HCT116 (cell line): ENCODE results near the gene PTPRF. TPM values are rescaled to one million over a fixed set of nuclear protein-coding genes. Genes with fewer than 3 reads are reported as not detected.

Experiments
- ATAC-seq: fragments of 200-7000 bp; cut with Tn5 transposase; 2 replicates; pipeline ENCODE4 v1.9.1; 2020; ENCODE audit warnings: mild to moderate bottlenecking, moderate library complexity
- BruUV-seq: library from RNA; stranded (reverse); fragments of 400-500 nt; replicated peaks from 2 replicates; lab custom pipeline; 2021; lab: Mats Ljungman, UMichigan
- CTCF ChIA-PET: fragments of 300-600 bp; sonication (Branson Sonifier 250); formaldehyde crosslinking; loops from one replicate; lab custom pipeline; 2021; ENCODE audit warnings: antibody characterized with exemption; lab: Charles Lee
- POLR2A ChIA-PET: fragments of 300-600, 350-600 bp; sonication (Branson Sonifier 250); formaldehyde crosslinking; loops from one replicate; lab custom pipeline; 2021; ENCODE audit warnings: antibody characterized with exemption; lab: Charles Lee
- RAD21 ChIA-PET, 2 experiments: fragments of 300-600 bp; sonication (Branson Sonifier 250); formaldehyde crosslinking; loops; one replicate each; lab custom pipeline; 2023; ENCODE audit warnings: low total read pairs in 2 of 2; ENCODE audit not compliant: uncharacterized antibody in 2 of 2, unreplicated experiment in 2 of 2, low non-redundant PET in 1 of 2; lab: Charles Lee
- DNase-seq: peaks from one replicate; pipeline ENCODE4 v3.0.0-alpha.2; 2010; ENCODE audit warnings: low read depth, low spot score
- H2AFZ ChIP-seq: fragments of 200-600 bp; shearing (Covaris generic), sonication (generic); 2 replicates; pipeline ENCODE4 v1.6.1; 2017; ENCODE audit warnings: low read depth, mixed run types, mixed read lengths, antibody characterized with exemption, low read length; ENCODE audit not compliant: poor library complexity, severe bottlenecking
- H3K27ac ChIP-seq: 2 replicates; pipeline ENCODE4 v1.5.1; 2012; ENCODE audit warnings: low read depth, low read length
- H3K27me3 ChIP-seq: fragments of 200-600 bp; sonication (generic); 2 replicates; pipeline ENCODE4 v1.6.1; 2016; ENCODE audit warnings: mixed run types, low read length, mixed read lengths; ENCODE audit not compliant: insufficient read depth
- H3K36me3 ChIP-seq, 2 experiments: fragments of 200-500 bp in 1 of 2; fragments of 200-600 bp in 1 of 2; sonication (Bioruptor generic) in 1 of 2; sonication (generic) in 1 of 2; 2 replicates each; pipeline versions ENCODE4 v1.5.1 to v1.6.1; 2014 to 2016; ENCODE audit warnings: low read length in 2 of 2, inconsistent platforms in 1 of 2, mixed read lengths in 1 of 2, mixed run types in 1 of 2; ENCODE audit not compliant: insufficient read depth in 2 of 2, control insufficient read depth in 1 of 2
- H3K4me1 ChIP-seq, 2 experiments: fragments of 200-600 bp in 1 of 2; sonication (generic) in 1 of 2; 2 replicates each; pipeline versions ENCODE4 v1.5.1 to v1.6.1; 2012 to 2017; ENCODE audit warnings: low read length in 2 of 2, inconsistent platforms in 1 of 2, mild to moderate bottlenecking in 1 of 2, mixed read lengths in 1 of 2, mixed run types in 1 of 2, moderate library complexity in 1 of 2; ENCODE audit not compliant: insufficient read depth in 2 of 2, control insufficient read depth in 1 of 2
- H3K4me2 ChIP-seq: fragments of 200-600 bp; sonication (generic); 2 replicates; pipeline ENCODE4 v1.6.1; 2017; ENCODE audit warnings: mixed run types, low read length, mixed read lengths
- H3K4me3 ChIP-seq, 2 experiments: fragments of 200-600 bp in 1 of 2; sonication (generic) in 1 of 2; replicated peaks in 1 of 2; 2 replicates each; pipeline ENCODE4 v1.5.1; 2011 to 2016; ENCODE audit warnings: low read length in 2 of 2, control low read depth in 1 of 2, low read depth in 1 of 2, mild to moderate bottlenecking in 1 of 2, mixed read lengths in 1 of 2, mixed run types in 1 of 2
- H3K79me2 ChIP-seq: fragments of 200-600 bp; sonication (generic); 2 replicates; pipeline ENCODE4 v1.6.1; 2017; ENCODE audit warnings: mild to moderate bottlenecking, mixed run types, low read length, moderate library complexity, mixed read lengths; ENCODE audit not compliant: insufficient read depth
- H3K9ac ChIP-seq: fragments of 200-600 bp; sonication (generic); 2 replicates; pipeline ENCODE4 v1.6.1; 2016; ENCODE audit warnings: low read length, mixed read lengths
- H3K9me2 ChIP-seq: fragments of 200-600 bp; sonication (generic), shearing (Covaris generic); 2 replicates; pipeline ENCODE4 v1.6.1; 2017; ENCODE audit warnings: mixed run types, mild to moderate bottlenecking, moderate library complexity; ENCODE audit not compliant: insufficient read depth
- H3K9me3 ChIP-seq, 2 experiments: fragments of 200-500 bp in 1 of 2; fragments of 200-600 bp in 1 of 2; sonication (Bioruptor generic) in 1 of 2; sonication (generic) in 1 of 2; 2 replicates each; pipeline ENCODE4 v1.6.1; 2014 to 2017; ENCODE audit warnings: low read length in 2 of 2, mixed read lengths in 2 of 2, inconsistent platforms in 1 of 2, low read depth in 1 of 2, mild to moderate bottlenecking in 1 of 2, mixed run types in 1 of 2, moderate library complexity in 1 of 2; ENCODE audit not compliant: control insufficient read depth in 1 of 2, insufficient read depth in 1 of 2
- H4K20me1 ChIP-seq: fragments of 200-600 bp; sonication (generic), shearing (Covaris generic); 2 replicates; pipeline ENCODE4 v1.6.1; 2017; ENCODE audit warnings: mixed run types, mild to moderate bottlenecking, moderate library complexity; ENCODE audit not compliant: insufficient read depth
- CBX3 ChIP-seq: IDR thresholded peaks from 2 replicates; pipeline ENCODE4 v1.6.1; 2012; ENCODE audit warnings: low read depth
- EZH2 ChIP-seq: fragments of 200-600 bp; sonication (generic); IDR thresholded peaks from 2 replicates; pipeline ENCODE4 v1.6.1; 2017; ENCODE audit warnings: antibody characterized with exemption, mixed run types
- POLR2AphosphoS5 ChIP-seq: IDR thresholded peaks from 2 replicates; pipeline ENCODE4 v1.6.1; 2011; ENCODE audit warnings: mild to moderate bottlenecking, low read depth, low read length, moderate library complexity
- RAD21 ChIP-seq: IDR thresholded peaks from 2 replicates; pipeline ENCODE4 v1.6.1; 2012; ENCODE audit warnings: low read depth, mild to moderate bottlenecking
- SIN3A ChIP-seq: IDR thresholded peaks from 2 replicates; pipeline ENCODE4 v1.6.1; 2012; ENCODE audit warnings: low read depth
- SRF ChIP-seq: IDR thresholded peaks from 2 replicates; pipeline ENCODE4 v1.6.1; 2012; ENCODE audit warnings: low read depth
- ZNF274 ChIP-seq: fragments of 200-500 bp; sonication (Bioruptor generic); IDR thresholded peaks from 2 replicates; pipeline ENCODE4 v1.6.1; 2014; ENCODE audit warnings: mild to moderate bottlenecking, low read depth, low read length, inconsistent platforms
- intact Hi-C: fragments of 100-400 bp; cut with micrococcal nuclease; formaldehyde crosslinking; loops from 2 replicates; pipeline ENCODE4 v1.10.0; 2022
- total RNA-seq: library from RNA; stranded (reverse); gene quantifications from one replicate; pipeline ENCODE4 v1.2.1, GENCODE V29; 2021; ENCODE audit not compliant: unreplicated experiment
- TF ChIP-seq, protein P1 (sequence below), 3 experiments: fragments of 200-600 bp in 1 of 3; sonication (generic) in 1 of 3; IDR thresholded peaks in 2 of 3; conservative IDR thresholded peaks in 1 of 3; 2 replicates each; pipeline ENCODE4 v1.5.1; 2012 to 2017; ENCODE audit warnings: low read depth in 2 of 3, low read length in 2 of 3, antibody characterized with exemption in 1 of 3, borderline replicate concordance in 1 of 3, control low read depth in 1 of 3, mild to moderate bottlenecking in 1 of 3, mixed read lengths in 1 of 3, mixed run types in 1 of 3, moderate library complexity in 1 of 3; ENCODE audit not compliant: insufficient read depth in 1 of 3
- TF ChIP-seq, protein P2 (sequence below): IDR thresholded peaks from 2 replicates; pipeline ENCODE4 v1.6.1; 2012
- TF ChIP-seq, protein P3 (sequence below): IDR thresholded peaks from 2 replicates; pipeline ENCODE4 v1.6.1; 2011; ENCODE audit warnings: mild to moderate bottlenecking, low read length, moderate library complexity; ENCODE audit not compliant: insufficient replicate concordance; ENCODE audit errors: extremely low read depth

Gene PTPRF
- total RNA-seq, 1 experiment from 2014 or later = 224 TPM

DNA sequence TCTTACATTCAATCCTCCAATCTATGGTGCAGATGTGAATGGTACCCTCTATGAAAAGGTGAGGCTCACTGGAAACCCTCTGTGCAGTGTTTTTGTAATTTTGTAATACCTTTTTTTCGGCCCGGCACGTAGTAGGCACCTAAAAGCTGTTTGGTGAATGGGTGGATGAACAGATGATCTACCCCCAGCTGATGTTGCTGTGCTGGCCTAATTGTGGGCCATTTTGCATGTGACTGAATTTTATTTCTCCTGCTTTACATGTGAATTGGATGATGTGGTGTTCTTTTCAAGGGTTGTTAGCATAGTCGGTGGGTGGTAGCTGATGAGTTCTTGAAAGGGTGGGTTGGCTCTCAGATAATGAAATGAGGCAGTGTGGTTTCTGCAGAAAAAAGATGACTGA lies 129.7 kb downstream of the PTPRF start:
- BruUV-seq = no TSS peak
- Histone ChIP-seq H3K36me3 (peaks cover 40 to 63% of the 10 kb centered on the region in 2 experiments; a peak in 3 of 4 replicates), H3K4me3 (no peak overlapping the region), H3K9me2 (no peaks in the 10 kb centered on the region), H2AFZ (no peak overlapping the region), H3K79me2 (0 out of 2 replicates have a peak, but pooled peaks cover under 1% of the 10 kb centered on the region), H3K4me1 (no peaks in the 10 kb centered on the region), H3K27ac (no peak overlapping the region), H4K20me1 (no peaks in the 10 kb centered on the region), H3K4me2 (no peak overlapping the region), H3K9me3 (no peaks in the 10 kb centered on the region), H3K9ac (no peak overlapping the region), H3K27me3 (no peaks in the 10 kb centered on the region)
- no peak for TF ChIP-seq EZH2
- TF ChIP-seq, protein P1, sequence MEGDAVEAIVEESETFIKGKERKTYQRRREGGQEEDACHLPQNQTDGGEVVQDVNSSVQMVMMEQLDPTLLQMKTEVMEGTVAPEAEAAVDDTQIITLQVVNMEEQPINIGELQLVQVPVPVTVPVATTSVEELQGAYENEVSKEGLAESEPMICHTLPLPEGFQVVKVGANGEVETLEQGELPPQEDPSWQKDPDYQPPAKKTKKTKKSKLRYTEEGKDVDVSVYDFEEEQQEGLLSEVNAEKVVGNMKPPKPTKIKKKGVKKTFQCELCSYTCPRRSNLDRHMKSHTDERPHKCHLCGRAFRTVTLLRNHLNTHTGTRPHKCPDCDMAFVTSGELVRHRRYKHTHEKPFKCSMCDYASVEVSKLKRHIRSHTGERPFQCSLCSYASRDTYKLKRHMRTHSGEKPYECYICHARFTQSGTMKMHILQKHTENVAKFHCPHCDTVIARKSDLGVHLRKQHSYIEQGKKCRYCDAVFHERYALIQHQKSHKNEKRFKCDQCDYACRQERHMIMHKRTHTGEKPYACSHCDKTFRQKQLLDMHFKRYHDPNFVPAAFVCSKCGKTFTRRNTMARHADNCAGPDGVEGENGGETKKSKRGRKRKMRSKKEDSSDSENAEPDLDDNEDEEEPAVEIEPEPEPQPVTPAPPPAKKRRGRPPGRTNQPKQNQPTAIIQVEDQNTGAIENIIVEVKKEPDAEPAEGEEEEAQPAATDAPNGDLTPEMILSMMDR (IDR thresholded peaks at IDR 0.05 in 2 of 3, conservative IDR thresholded peaks at IDR 0.05 in 1 of 3; ENCODE audit: borderline replicate concordance in 1 of 3, insufficient read depth in 1 of 3, low read depth in 2 of 3, low read length in 2 of 3) = no peak
- TF ChIP-seq, protein P2, sequence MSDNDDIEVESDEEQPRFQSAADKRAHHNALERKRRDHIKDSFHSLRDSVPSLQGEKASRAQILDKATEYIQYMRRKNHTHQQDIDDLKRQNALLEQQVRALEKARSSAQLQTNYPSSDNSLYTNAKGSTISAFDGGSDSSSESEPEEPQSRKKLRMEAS = no peak
- no peak for TF ChIP-seq POLR2AphosphoS5
- TF ChIP-seq SRF = no peak
- TF ChIP-seq, protein P3, sequence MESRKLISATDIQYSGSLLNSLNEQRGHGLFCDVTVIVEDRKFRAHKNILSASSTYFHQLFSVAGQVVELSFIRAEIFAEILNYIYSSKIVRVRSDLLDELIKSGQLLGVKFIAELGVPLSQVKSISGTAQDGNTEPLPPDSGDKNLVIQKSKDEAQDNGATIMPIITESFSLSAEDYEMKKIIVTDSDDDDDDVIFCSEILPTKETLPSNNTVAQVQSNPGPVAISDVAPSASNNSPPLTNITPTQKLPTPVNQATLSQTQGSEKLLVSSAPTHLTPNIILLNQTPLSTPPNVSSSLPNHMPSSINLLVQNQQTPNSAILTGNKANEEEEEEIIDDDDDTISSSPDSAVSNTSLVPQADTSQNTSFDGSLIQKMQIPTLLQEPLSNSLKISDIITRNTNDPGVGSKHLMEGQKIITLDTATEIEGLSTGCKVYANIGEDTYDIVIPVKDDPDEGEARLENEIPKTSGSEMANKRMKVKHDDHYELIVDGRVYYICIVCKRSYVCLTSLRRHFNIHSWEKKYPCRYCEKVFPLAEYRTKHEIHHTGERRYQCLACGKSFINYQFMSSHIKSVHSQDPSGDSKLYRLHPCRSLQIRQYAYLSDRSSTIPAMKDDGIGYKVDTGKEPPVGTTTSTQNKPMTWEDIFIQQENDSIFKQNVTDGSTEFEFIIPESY = no peak
- TF ChIP-seq ZNF274 = no peak
- TF ChIP-seq CBX3 = no peak
- TF ChIP-seq RAD21 = no peak
- TF ChIP-seq SIN3A = no peak
- ChIA-PET RAD21 (no interaction called here), POLR2A (interaction anchor here (3.6 kb wide), 1 partner anchor 10 kb away, joined by 26 read pairs; the partner anchor contains the start of gene KDM4A), CTCF (interaction anchor here (1.4 kb wide), 1 partner anchor 274 kb away, joined by 4 read pairs; no protein-coding TSS in a partner anchor)
- intact Hi-C loops = no loop called here
- DNase-seq (no peak), ATAC-seq (no peak)
